ENCODE measurements around the gene LPIN2. TPM values are rescaled to one million over a fixed set of nuclear protein-coding genes. Genes with fewer than 3 reads are reported as not detected.
"Not testable (repeated sequence)": the region's sequence is repeated elsewhere in the genome, so short reads cannot be mapped to it uniquely, and the experiment has no call there.

LPIN2 gene
- total RNA-seq, 1 donor from 2014 or later = 9.3 TPM

- intact Hi-C loops (cut with DNase I) = loop anchor here (2.0 to 5.0 kb wide), 3 partner anchors 50 to 355 kb away; partner anchors contain the start of genes MYL12A and SMCHD1
- DNase-seq (ENCODE audit: low spot score) = peak; percentile 81
Observed at GRCh38 chr18:3012136-3013023, 564 bp downstream of the LPIN2 start.

GRCh38 chr18:3010086-3010485 is 2.9 kb downstream of the LPIN2 start:
- intact Hi-C loops (cut with DNase I) = loop anchor here (5.0 kb wide), 2 partner anchors 52 to 353 kb away; partner anchors contain the start of gene SMCHD1
- no peak for DNase-seq (ENCODE audit: low spot score)

GRCh38 chr18:3008541-3008940 is 4.4 kb downstream of the LPIN2 start:
- no peak for DNase-seq (ENCODE audit: low spot score)
- intact Hi-C loops (cut with DNase I) = no loop called here

- intact Hi-C loops (cut with DNase I) = no loop called here
- DNase-seq (ENCODE audit: low spot score) = no peak
Observed at GRCh38 chr18:3007491-3007890, 5.5 kb downstream of the LPIN2 start.

GRCh38 chr18:3005462-3005861 is 7.5 kb downstream of the LPIN2 start:
- DNase-seq (ENCODE audit: low spot score) = no peak
- intact Hi-C loops (cut with DNase I) = no loop called here

GRCh38 chr18:3003766-3004165 is 9.2 kb downstream of the LPIN2 start:
- DNase-seq (ENCODE audit: low spot score); intact Hi-C loops (cut with DNase I): not testable (repeated sequence)

GRCh38 chr18:3002732-3003131 is 10.2 kb downstream of the LPIN2 start:
- no peak for DNase-seq (ENCODE audit: low spot score)
- intact Hi-C loops (cut with DNase I) = no loop called here

GRCh38 chr18:2998644-2999043 is 14.3 kb downstream of the LPIN2 start:
- no peak for DNase-seq (ENCODE audit: low spot score)
- intact Hi-C loops (cut with DNase I) = no loop called here

GRCh38 chr18:2997846-2998564 is 14.9 kb downstream of the LPIN2 start:
- DNase-seq (ENCODE audit: low spot score) = no peak
- intact Hi-C loops (cut with DNase I) = no loop called here

- no peak for DNase-seq (ENCODE audit: low spot score)
- intact Hi-C loops (cut with DNase I) = no loop called here
Observed at GRCh38 chr18:2997429-2997828, 15.5 kb downstream of the LPIN2 start.

- no peak for DNase-seq (ENCODE audit: low spot score)
- intact Hi-C loops (cut with DNase I) = no loop called here
Observed at GRCh38 chr18:2994603-2995432, 18.1 kb downstream of the LPIN2 start.

GRCh38 chr18:2994020-2994589 is 18.8 kb downstream of the LPIN2 start:
- intact Hi-C loops (cut with DNase I) = no loop called here
- DNase-seq (ENCODE audit: low spot score) = no peak

- intact Hi-C loops (cut with DNase I) = no loop called here
Observed at GRCh38 chr18:2992995-2993877, 19.7 kb downstream of the LPIN2 start.

GRCh38 chr18:2990956-2991640 is 21.8 kb downstream of the LPIN2 start:
- no peak for DNase-seq (ENCODE audit: low spot score)
- intact Hi-C loops (cut with DNase I) = no loop called here

More at GRCh38 chr18:2992995-2993877, 19.7 kb downstream of the LPIN2 start:
- DNase-seq (ENCODE audit: low spot score) = no peak

GRCh38 chr18:2987876-2988790 is 24.8 kb downstream of the LPIN2 start:
- intact Hi-C loops (cut with DNase I) = no loop called here

GRCh38 chr18:2986150-2986865 is 26.6 kb downstream of the LPIN2 start:
- intact Hi-C loops (cut with DNase I) = no loop called here
- no peak for DNase-seq (ENCODE audit: low spot score)

More at GRCh38 chr18:2987876-2988790, 24.8 kb downstream of the LPIN2 start:
- no peak for DNase-seq (ENCODE audit: low spot score)
